K562 (cell line): Measurements from ENCODE around the gene SLC5A2. TPM values are rescaled to one million over a fixed set of nuclear protein-coding genes. Genes with fewer than 3 reads are reported as not detected.
A peak's percentile ranks its signal among the peaks of the same experiment; 100 is the strongest.

Experiments
- BDP1 ChIP-seq: IDR thresholded peaks from 3 replicates; pipeline ENCODE4 v1.6.1; 2011; ENCODE audit not compliant: insufficient read length, insufficient read depth
- BMI1 ChIP-seq: fragments of 150-350 bp; IDR thresholded peaks from 2 replicates; pipeline ENCODE4 v1.6.1; 2014; ENCODE audit warnings: low read length
- CEBPG ChIP-seq, 3 experiments: fragments of 200-800 bp in 1 of 3; sonication (Bioruptor generic) in 1 of 3; sonication (generic) in 1 of 3; formaldehyde crosslinking in 1 of 3; IDR thresholded peaks in 2 of 3; conservative IDR thresholded peaks in 1 of 3; 2 replicates each; pipeline versions ENCODE4 v1.6.1 to v1.8.0; 2016 to 2022; ENCODE audit warnings: missing compliant biosample characterization in 2 of 3, missing genetic modification characterization in 2 of 3, mild to moderate bottlenecking in 1 of 3, missing genetic modification reagents in 1 of 3
- CREB1 ChIP-seq, 2 experiments: sonication (generic) in 1 of 2; formaldehyde crosslinking in 1 of 2; IDR thresholded peaks; 2 replicates each; pipeline versions ENCODE4 v1.6.1 to v1.8.0; 2012 to 2022; ENCODE audit warnings: inconsistent platforms in 1 of 2, mild to moderate bottlenecking in 1 of 2, missing genetic modification reagents in 1 of 2, moderate library complexity in 1 of 2
- CREM ChIP-seq: IDR thresholded peaks from 2 replicates; pipeline ENCODE4 v1.6.1; 2014; ENCODE audit warnings: antibody characterized with exemption, low read depth
- CTBP1 ChIP-seq: fragments of 450-650 bp; IDR thresholded peaks from 2 replicates; pipeline ENCODE4 v1.6.1; 2016; ENCODE audit warnings: borderline replicate concordance
- CTCFL ChIP-seq: IDR thresholded peaks from 2 replicates; pipeline ENCODE4 v1.6.1; 2011; ENCODE audit warnings: borderline replicate concordance, low read depth, mild to moderate bottlenecking, moderate library complexity, low read length; ENCODE audit not compliant: insufficient read depth, poor library complexity, severe bottlenecking
- ESRRA ChIP-seq: fragments of 450-650 bp; IDR thresholded peaks from 2 replicates; pipeline ENCODE4 v1.6.1; 2014; ENCODE audit warnings: low read depth, mild to moderate bottlenecking, moderate library complexity, borderline replicate concordance
- HCFC1 ChIP-seq: IDR thresholded peaks from 2 replicates; pipeline ENCODE4 v1.6.1; 2012; ENCODE audit warnings: low read depth, low read length, improper control_type of control experiment
- HDAC6 ChIP-seq: IDR thresholded peaks from 2 replicates; pipeline ENCODE4 v1.6.1; 2012; ENCODE audit warnings: low read depth, mild to moderate bottlenecking, control low read depth, inconsistent platforms, low read length, moderate library complexity
- HIVEP1 ChIP-seq: fragments of 250-450 bp; sonication (Bioruptor Pico); IDR thresholded peaks from 2 replicates; pipeline ENCODE4 v1.4.0; 2020; ENCODE audit warnings: mild to moderate bottlenecking
- KDM4B ChIP-seq, 2 experiments: fragments of 450-650 bp in 1 of 2; sonication (generic) in 1 of 2; IDR thresholded peaks; 2 replicates each; pipeline ENCODE4 v1.6.1; 2016 to 2017; ENCODE audit warnings: borderline replicate concordance in 2 of 2, antibody characterized with exemption in 1 of 2, low read depth in 1 of 2, mild to moderate bottlenecking in 1 of 2
- MTA2 ChIP-seq: fragments of 450-650 bp; IDR thresholded peaks from 2 replicates; pipeline ENCODE4 v1.6.1; 2016; ENCODE audit warnings: low read depth
- MTF1 ChIP-seq: fragments of 250-450 bp; sonication (Bioruptor Pico); IDR thresholded peaks from 2 replicates; pipeline ENCODE4 v1.9.0; 2021; ENCODE audit warnings: moderate library complexity, mild to moderate bottlenecking, inconsistent platforms, borderline replicate concordance
- PHB ChIP-seq: fragments of 250-450 bp; sonication (Bioruptor Pico); IDR thresholded peaks from 2 replicates; pipeline ENCODE4 v1.5.0; 2021
- SIRT6 ChIP-seq: IDR thresholded peaks from one replicate; pipeline ENCODE4 v1.6.1; 2012; ENCODE audit warnings: low read depth, mild to moderate bottlenecking, control low read depth, inconsistent platforms, low read length, moderate library complexity
- SMAD2 ChIP-seq: fragments of 150-350 bp; IDR thresholded peaks from 2 replicates; pipeline ENCODE4 v1.6.1; 2014; ENCODE audit warnings: low read depth, mild to moderate bottlenecking, low read length
- SMC3 ChIP-seq: conservative IDR thresholded peaks from 2 replicates; pipeline ENCODE4 v1.6.1; 2011; ENCODE audit warnings: low read depth, low read length, improper control_type of control experiment; ENCODE audit not compliant: insufficient read depth
- TAL1 ChIP-seq: fragments of 450-650 bp; IDR thresholded peaks from 2 replicates; pipeline ENCODE4 v1.6.1; 2016; ENCODE audit warnings: mild to moderate bottlenecking
- UBTF ChIP-seq, 2 experiments: IDR thresholded peaks; 2 replicates each; pipeline ENCODE4 v1.6.1; 2012; ENCODE audit warnings: improper control_type of control experiment in 2 of 2, low read depth in 2 of 2, low read length in 2 of 2, borderline replicate concordance in 1 of 2
- ZNF175 ChIP-seq: fragments of 200-800 bp; sonication (Bioruptor generic); IDR thresholded peaks from 2 replicates; pipeline ENCODE4 v1.6.1; 2016; ENCODE audit warnings: low read depth, mild to moderate bottlenecking, missing genetic modification characterization, missing compliant biosample characterization
- ZNF512 ChIP-seq: IDR thresholded peaks from 2 replicates; pipeline ENCODE4 v1.6.1; 2016; ENCODE audit warnings: missing genetic modification characterization, missing compliant biosample characterization
- polyA plus RNA-seq, 8 experiments: library from polyadenylated mRNA; depleted of rRNA in 4 of 8; stranded (reverse) in 5 of 8; unstranded in 3 of 8; fragments of >200 nt; fragmentation: Nextera tagmentation in 2 of 8; fragmentation: Illumina TruSeq in 1 of 8; extraction: Ambion mirVana in 2 of 8; extraction: Trizol in 1 of 8; gene quantifications; 2 replicates each; pipeline versions ENCODE4 v1.2.1 to v1.2.3, GENCODE V29; 2011 to 2014; ENCODE audit warnings: inconsistent platforms in 1 of 8, missing spikeins in 1 of 8
- total RNA-seq, 7 experiments: library from RNA; depleted of rRNA in 6 of 7; stranded (reverse); fragments of >200 nt in 6 of 7; fragmentation: Illumina TruSeq in 2 of 7; extraction: Trizol in 2 of 7; gene quantifications; 2 replicates each; pipeline versions ENCODE4 v1.2.1 to v1.2.3, GENCODE V29; 2011 to 2021; ENCODE audit warnings: low replicate concordance in 1 of 7

Gene SLC5A2
- total and polyA plus RNA-seq, 9 of the 15 experiments (the other 6 are each of a cell fraction or from before 2014, with no cell fraction given): 0.07 to 2.7 (median 2.2) TPM; not detected in 6

- TF ChIP-seq ZNF512 (no peak), ESRRA (no peak), HCFC1 (peak; percentile 30; the same call in 1 of the 2 replicates), TAL1 (no peak), HDAC6 (no peak), KDM4B (IDR thresholded peaks at IDR 0.05; ENCODE audit: borderline replicate concordance in 2 of 2, low read depth in 1 of 2) (no peak), SMAD2 (no peak), BMI1 (no peak), MTF1 (no peak), SMC3 (peak; percentile 33; the same call in 1 of the 2 replicates), CREB1 (IDR thresholded peaks at IDR 0.05) (no peak), CREB1 (CRISPR knock-in tag; IDR thresholded peaks at IDR 0.05) (no peak), PHB (no peak), CREM (peak; percentile 61), SIRT6 (no peak), CTCFL (peak; percentile 16), UBTF (IDR thresholded peaks at IDR 0.05; ENCODE audit: borderline replicate concordance in 1 of 2, low read depth in 2 of 2, low read length in 2 of 2) (0 out of 4 replicates have a peak, but pooled peaks of 1 of the 2 experiments have one; percentile 44), MTA2 (no peak; the same call in 1 of the 2 replicates), BDP1 (no peak), HIVEP1 (CRISPR knock-in tag) (no peak), ZNF175 (CRISPR knock-in tag) (no peak), CEBPG (CRISPR knock-in tag; IDR thresholded peaks at IDR 0.05) (no peak), CEBPG (tag; conservative IDR thresholded peaks at IDR 0.05 in 1 of 2, IDR thresholded peaks at IDR 0.05 in 1 of 2) (no peak), CTBP1 (peak; percentile 74; the same call in 1 of the 2 replicates)
These were observed 31.1 kb upstream of the SLC5A2 start (continued) for GRCh38 chr16:31451681-31452351.
